ENCODE results near the gene BCL11A.

DNA sequence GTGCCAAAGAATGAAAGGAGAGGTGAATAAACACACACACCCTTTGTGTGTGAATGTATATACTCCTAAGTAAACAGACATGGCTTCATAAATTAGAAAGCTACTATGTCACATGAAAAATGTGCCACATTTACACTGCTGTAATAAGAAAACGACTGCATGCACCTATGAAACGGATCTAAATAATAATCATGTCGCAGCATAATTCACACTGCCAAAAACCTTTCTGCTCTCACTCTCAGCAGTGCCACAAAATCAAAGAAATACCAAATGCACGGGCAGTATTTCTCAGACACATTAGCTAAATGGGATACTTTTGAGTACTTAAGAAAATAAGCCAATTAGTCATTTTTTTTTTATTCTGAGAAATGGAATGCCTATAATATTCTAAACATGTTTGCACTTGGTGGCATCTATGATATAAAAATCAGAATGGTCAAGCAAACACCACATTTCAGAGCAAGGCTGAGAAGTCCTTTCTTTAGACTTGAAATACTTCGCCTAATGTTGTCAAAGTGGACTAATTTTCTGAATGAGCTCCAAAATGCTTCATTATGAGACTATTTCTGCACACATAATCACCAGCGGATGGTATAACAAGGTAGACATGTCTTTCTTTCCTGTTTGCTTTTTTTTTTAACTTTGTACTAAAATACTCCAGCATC, 6.6 kb downstream of the BCL11A start:
- TF ChIP-seq, protein P1, sequence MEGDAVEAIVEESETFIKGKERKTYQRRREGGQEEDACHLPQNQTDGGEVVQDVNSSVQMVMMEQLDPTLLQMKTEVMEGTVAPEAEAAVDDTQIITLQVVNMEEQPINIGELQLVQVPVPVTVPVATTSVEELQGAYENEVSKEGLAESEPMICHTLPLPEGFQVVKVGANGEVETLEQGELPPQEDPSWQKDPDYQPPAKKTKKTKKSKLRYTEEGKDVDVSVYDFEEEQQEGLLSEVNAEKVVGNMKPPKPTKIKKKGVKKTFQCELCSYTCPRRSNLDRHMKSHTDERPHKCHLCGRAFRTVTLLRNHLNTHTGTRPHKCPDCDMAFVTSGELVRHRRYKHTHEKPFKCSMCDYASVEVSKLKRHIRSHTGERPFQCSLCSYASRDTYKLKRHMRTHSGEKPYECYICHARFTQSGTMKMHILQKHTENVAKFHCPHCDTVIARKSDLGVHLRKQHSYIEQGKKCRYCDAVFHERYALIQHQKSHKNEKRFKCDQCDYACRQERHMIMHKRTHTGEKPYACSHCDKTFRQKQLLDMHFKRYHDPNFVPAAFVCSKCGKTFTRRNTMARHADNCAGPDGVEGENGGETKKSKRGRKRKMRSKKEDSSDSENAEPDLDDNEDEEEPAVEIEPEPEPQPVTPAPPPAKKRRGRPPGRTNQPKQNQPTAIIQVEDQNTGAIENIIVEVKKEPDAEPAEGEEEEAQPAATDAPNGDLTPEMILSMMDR (IDR thresholded peaks at IDR 0.05) = no peak
- TF ChIP-seq POLR2A (IDR thresholded peaks at IDR 0.05) = no peak
- TF ChIP-seq POLR2AphosphoS5 (IDR thresholded peaks at IDR 0.05) = no peak
